Naive B cell (primary cell): Measurements from ENCODE around the gene PPP3R1. TPM values are rescaled to one million over a fixed set of nuclear protein-coding genes. Genes with fewer than 3 reads are reported as not detected.
A peak's percentile ranks its signal among the peaks of the same experiment; 100 is the strongest.

Experiments used
- ATAC-seq, 2 donors: fragments of 150-1000 bp; cut with Tn5 transposase; 2 replicates each; pipeline ENCODE4 v1.10.0; 2021; ENCODE audit warnings: low read depth in 2 of 2, mild to moderate bottlenecking in 2 of 2, moderate library complexity in 2 of 2
- DNase-seq: peaks from one replicate; pipeline ENCODE4 v3.0.0; 2022
- H3K27ac Mint-ChIP-seq, 6 donors: one replicate each; pipeline ENCODE4 v1.8.0; 2020 to 2022; ENCODE audit warnings: mild to moderate bottlenecking in 6 of 6, mixed read lengths in 6 of 6, moderate library complexity in 5 of 6, inconsistent platforms in 2 of 6
- H3K27me3 Mint-ChIP-seq, 3 donors: one replicate each; pipeline ENCODE4 v1.8.0; 2021 to 2022; ENCODE audit warnings: mixed read lengths in 3 of 3, mild to moderate bottlenecking in 1 of 3
- H3K36me3 Mint-ChIP-seq, 2 donors: one replicate each; pipeline ENCODE4 v1.8.0; 2020 to 2022; ENCODE audit warnings: mixed read lengths in 2 of 2, inconsistent platforms in 1 of 2, mild to moderate bottlenecking in 1 of 2
- H3K4me1 Mint-ChIP-seq, 3 donors: one replicate each; pipeline ENCODE4 v1.8.0; 2020 to 2022; ENCODE audit warnings: mixed read lengths in 3 of 3, inconsistent platforms in 1 of 3, mild to moderate bottlenecking in 1 of 3, moderate library complexity in 1 of 3
- H3K4me3 Mint-ChIP-seq, 8 donors: one replicate each; pipeline ENCODE4 v1.8.0; 2020 to 2022; ENCODE audit warnings: mild to moderate bottlenecking in 8 of 8, mixed read lengths in 8 of 8, moderate library complexity in 8 of 8, inconsistent platforms in 2 of 8
- H3K9me3 Mint-ChIP-seq, 7 donors: one replicate each; pipeline ENCODE4 v1.8.0; 2020 to 2022; ENCODE audit warnings: mixed read lengths in 7 of 7, mild to moderate bottlenecking in 5 of 7, inconsistent platforms in 2 of 7, moderate library complexity in 1 of 7
- polyA plus RNA-seq, 6 donors: library from polyadenylated mRNA; unstranded; fragments of 300-500 nt; fragmentation: Illumina TruSeq; gene quantifications; one replicate each; pipeline ENCODE4 v1.2.3, GENCODE V29; 2021; ENCODE audit warnings: low read depth in 6 of 6

PPP3R1 gene
- polyA plus RNA-seq, 6 donors from 2014 or later = 1.4 to 11.2 (median 6.6) TPM

DNA sequence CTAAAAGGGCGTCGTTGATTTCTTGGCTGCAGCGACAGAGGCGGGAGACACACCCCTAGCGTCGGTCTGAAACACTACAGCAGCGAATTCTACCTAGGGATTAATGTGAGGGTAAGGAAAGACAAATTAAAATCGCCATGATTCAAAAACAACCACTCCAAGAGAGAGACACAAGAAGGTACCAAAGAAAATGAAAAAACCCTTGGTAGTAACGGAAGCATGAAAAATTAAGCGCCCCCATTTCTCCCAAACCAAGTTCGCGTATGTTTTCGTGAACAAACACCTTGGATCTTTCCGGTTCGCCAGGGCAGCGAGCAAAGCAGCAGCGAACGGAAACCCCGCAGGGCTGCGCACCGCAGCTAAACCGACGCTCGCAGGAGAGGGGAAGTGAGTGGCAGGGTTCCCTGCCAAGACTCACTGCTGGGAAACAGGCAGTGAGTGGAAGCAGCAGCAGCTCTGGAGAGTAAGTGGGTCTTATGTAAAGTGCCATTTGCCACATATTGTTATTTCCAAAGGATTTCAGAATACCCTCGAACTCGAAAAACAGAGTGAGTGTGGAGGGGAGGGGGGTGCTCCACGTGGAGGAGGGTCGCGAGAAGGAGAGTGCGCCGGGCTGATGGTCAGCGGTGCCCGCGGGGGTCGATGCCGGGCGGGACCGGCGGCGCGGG, 1.0 kb downstream of the PPP3R1 start:
- Mint-ChIP-seq H3K9me3 (no peaks in the 10 kb centered on the region), H3K4me3 (peak overlapping the region; percentile 85 to 100 (median 98)), H3K36me3 (peaks cover 7 to 9% of the 10 kb centered on the region in 2 donors), H3K27me3 (no peaks in the 10 kb centered on the region), H3K4me1 (peaks cover 25 to 34% (median 27%) of the 10 kb centered on the region in 3 donors), H3K27ac (peak overlapping the region in 5 of 6 donors; percentile 95 to 100 (median 97))
- DNase-seq = peak; percentile 85
- ATAC-seq = peak; percentile 60 to 61

DNA sequence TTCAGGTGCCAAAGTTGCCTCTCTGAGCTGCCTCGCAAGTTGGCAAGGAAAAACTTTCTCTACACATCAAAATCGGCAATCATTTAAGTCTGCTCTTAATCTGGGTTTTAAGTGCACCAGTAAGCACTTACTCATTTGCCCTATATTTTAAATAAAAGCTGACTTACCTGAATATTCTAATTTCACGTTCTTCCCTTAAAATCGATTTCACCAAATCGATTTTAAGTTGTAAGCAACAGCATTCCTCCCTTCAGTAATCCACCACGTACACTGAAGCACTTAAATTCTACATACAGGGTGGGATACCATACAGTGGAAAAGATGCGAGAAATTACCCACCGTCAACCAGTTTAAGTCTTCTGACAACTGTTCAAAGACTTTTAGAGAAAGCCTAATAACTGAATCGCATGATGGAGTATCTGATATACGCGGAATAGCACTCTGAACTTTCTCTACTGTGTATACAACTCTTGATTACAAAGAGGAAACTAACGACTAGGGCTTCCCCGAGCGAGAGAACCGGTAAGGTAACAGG, 1.6 kb downstream of the PPP3R1 start:
- no peak for DNase-seq
- H3K4me1 Mint-ChIP-seq = peaks cover 25 to 34% (median 27%) of the 10 kb centered on the region in 3 donors
- peaks cover 7 to 9% of the 10 kb centered on the region in 2 donors for H3K36me3 Mint-ChIP-seq
- ATAC-seq = no peak
- H3K27ac Mint-ChIP-seq = peak overlapping the region in 5 of 6 donors; percentile 95 to 100 (median 97)
- no peaks in the 10 kb centered on the region for H3K27me3 Mint-ChIP-seq
- no peaks in the 10 kb centered on the region for H3K9me3 Mint-ChIP-seq
- peak overlapping the region; percentile 85 to 100 (median 98) for H3K4me3 Mint-ChIP-seq

DNA sequence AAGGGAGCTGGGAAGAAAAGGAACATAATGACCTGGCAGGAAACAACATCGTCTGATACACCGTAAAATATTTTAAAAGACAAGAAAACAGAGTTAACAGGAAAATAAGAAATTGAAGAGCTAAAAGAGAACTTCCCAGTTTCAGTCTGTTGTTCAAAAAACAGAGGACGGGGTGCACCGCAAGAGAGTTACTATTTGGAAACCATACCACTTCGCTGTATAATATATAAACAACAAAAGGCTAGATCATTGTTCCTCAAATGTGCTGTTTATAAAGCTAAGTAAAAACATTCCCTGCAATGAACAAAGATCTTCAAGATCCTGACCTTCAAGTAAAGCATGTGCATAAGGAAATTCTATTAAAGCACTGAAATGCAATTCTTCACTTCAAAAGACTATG, 2.1 kb downstream of the PPP3R1 start:
- Mint-ChIP-seq H3K27ac (peak overlapping the region in 5 of 6 donors; percentile 95 to 100 (median 97)), H3K9me3 (no peaks in the 10 kb centered on the region), H3K4me3 (peak overlapping the region; percentile 85 to 100 (median 98)), H3K4me1 (peaks cover 25 to 34% (median 27%) of the 10 kb centered on the region in 3 donors), H3K36me3 (peaks cover 7 to 9% of the 10 kb centered on the region in 2 donors), H3K27me3 (no peaks in the 10 kb centered on the region)
- DNase-seq (peak; percentile 6), ATAC-seq (no peak)

DNA sequence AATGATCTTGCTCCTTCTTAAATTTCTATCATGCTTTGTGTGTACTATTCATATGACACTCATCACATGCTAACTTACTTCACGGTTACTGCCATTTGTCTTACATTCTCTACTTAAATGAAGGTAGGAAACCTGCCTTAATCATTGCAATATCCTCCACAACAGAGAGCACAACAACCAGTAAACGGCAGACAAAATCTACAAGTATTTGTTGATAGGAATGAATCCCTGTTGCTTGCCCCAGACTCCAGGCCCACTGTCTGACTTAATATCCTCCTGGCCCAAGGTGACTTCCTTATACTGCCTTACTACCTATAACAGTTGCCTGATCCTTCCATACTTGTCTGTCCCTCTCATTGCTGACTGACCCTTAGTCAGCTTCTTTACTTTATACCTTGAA, 3.5 kb downstream of the PPP3R1 start:
- no peak for ATAC-seq
- H3K4me3 Mint-ChIP-seq = peak overlapping the region in 2 of 8 donors; percentile 4 to 100
- no peaks in the 10 kb centered on the region for H3K9me3 Mint-ChIP-seq
- H3K27me3 Mint-ChIP-seq = no peaks in the 10 kb centered on the region
- peaks cover 7 to 9% of the 10 kb centered on the region in 2 donors for H3K36me3 Mint-ChIP-seq
- H3K4me1 Mint-ChIP-seq = peaks cover 20 to 27% (median 20%) of the 10 kb centered on the region in 3 donors
- no peak for DNase-seq
- peak overlapping the region in 2 of 6 donors; percentile 53 to 97 for H3K27ac Mint-ChIP-seq

DNA sequence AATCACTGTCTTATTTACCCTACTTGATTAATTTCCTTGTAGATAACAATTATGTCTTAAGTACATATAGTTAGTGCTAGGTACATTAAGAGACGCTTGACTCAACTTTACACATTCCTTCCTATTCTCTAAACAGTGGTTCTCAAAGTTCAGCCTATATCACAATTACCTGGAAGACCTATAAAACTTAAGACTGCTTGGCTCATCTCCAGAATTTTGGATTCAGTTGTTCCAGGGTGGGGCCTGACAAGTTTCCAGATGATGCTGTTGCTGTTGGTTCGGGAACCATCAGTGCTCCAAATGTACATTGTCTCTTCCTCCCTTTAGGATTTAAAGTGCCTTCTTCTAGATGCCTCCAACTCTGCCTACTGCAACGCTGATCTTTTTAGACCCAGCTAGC, 4.0 kb downstream of the PPP3R1 start:
- Mint-ChIP-seq H3K4me1 (peaks cover 17 to 25% (median 18%) of the 10 kb centered on the region in 3 donors), H3K9me3 (no peaks in the 10 kb centered on the region), H3K27me3 (no peaks in the 10 kb centered on the region), H3K4me3 (no peak overlapping the region), H3K27ac (no peak overlapping the region), H3K36me3 (peaks cover 7 to 9% of the 10 kb centered on the region in 2 donors)
- DNase-seq = no peak
- no peak for ATAC-seq

DNA sequence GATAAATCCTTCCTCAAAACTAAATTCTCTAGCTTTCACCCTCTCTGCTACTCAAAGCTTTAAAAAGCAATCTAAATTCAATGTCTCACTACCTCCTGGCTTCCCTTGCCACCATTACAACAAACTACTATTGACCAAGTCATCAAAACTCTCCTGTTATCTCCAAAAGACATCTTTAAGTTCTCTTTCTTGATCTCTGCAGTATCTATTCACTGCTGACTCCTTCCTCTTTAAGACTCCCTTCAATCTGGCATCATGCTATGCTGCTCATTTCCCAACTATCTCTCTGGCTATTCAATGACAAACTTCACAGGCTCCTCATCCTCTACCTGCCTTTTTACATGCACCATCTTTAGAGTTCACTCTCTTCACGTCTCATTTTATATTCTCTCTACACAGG, 5.9 kb downstream of the PPP3R1 start:
- Mint-ChIP-seq H3K9me3 (no peaks in the 10 kb centered on the region), H3K27me3 (no peaks in the 10 kb centered on the region), H3K4me3 (no peak overlapping the region), H3K4me1 (peaks cover 18 to 26% (median 19%) of the 10 kb centered on the region in 3 donors), H3K27ac (no peak overlapping the region), H3K36me3 (peaks cover 5 to 7% of the 10 kb centered on the region in 2 donors)
- no peak for DNase-seq
- no peak for ATAC-seq

DNA sequence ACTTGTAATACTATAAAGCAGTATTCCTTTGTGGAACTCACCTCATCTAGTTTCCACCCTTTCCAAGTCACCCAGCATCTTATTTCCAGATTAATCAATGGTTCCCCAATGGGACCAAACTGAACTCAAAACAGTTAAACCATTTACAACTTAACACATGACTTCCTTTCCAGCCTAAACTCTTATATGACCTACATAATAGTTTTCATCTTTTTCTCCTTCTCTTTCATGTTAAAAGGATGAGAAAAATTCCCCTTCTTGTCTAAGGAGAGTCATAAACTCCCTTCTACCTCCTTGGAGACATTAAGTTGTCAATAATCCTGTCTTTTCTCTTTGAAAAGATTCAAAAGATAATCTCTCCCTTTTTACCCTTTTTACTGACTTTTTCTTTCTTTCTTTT, 6.7 kb downstream of the PPP3R1 start:
- no peak for DNase-seq
- Mint-ChIP-seq H3K4me3 (no peak overlapping the region), H3K36me3 (peaks cover 0 to 2% of the 10 kb centered on the region in 2 donors), H3K4me1 (peaks cover 19 to 28% (median 19%) of the 10 kb centered on the region in 3 donors), H3K27ac (no peak overlapping the region), H3K27me3 (no peaks in the 10 kb centered on the region), H3K9me3 (no peaks in the 10 kb centered on the region)
- ATAC-seq = no peak

DNA sequence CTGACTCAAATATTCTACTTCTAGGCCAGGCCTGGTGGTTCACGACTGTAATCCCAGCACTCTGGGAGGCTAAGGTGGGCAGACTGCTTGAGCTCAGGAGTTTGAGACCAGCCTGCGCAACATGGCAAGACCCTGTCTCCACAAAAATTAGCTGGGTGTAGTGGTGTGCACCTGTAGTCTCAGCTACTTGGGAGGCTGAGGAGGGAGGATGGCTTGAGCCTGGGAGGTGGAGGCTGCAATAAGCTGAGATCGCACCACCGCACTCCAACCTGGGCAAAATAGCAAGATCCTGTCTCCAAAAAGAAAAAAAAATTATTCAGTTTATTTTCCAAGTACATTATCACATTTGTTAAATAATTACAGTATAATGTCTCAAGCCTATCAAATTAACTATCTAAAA, 7.3 kb downstream of the PPP3R1 start:
- H3K4me3 Mint-ChIP-seq = no peak overlapping the region
- no peak for DNase-seq
- no peak overlapping the region for H3K27ac Mint-ChIP-seq
- H3K27me3 Mint-ChIP-seq = no peaks in the 10 kb centered on the region
- no peak for ATAC-seq
- H3K9me3 Mint-ChIP-seq = no peaks in the 10 kb centered on the region
- H3K4me1 Mint-ChIP-seq = peaks cover 19 to 28% (median 19%) of the 10 kb centered on the region in 3 donors
- H3K36me3 Mint-ChIP-seq = peaks cover 0 to 8% of the 10 kb centered on the region in 2 donors

DNA sequence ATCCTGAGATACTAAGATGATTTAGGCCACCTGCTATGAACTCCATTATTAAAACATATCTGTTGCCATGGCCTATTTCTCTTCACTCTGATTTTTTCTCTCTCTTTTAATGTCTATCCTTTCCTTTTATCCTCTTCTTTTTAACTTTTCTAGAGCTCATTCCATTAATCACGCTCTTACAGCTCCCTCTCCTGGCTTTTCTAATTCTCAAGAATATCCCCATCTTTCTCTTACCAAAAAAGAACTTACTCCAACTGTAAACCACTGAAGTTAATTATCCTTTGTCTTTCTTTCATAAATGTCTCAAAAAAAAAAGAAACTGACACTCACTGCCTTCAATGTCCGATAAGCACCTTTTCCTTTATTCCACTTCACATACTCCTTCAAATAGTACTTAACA, 7.9 kb downstream of the PPP3R1 start:
- Mint-ChIP-seq H3K9me3 (no peaks in the 10 kb centered on the region), H3K36me3 (peaks cover under 1 to 8% of the 10 kb centered on the region in 2 donors), H3K27me3 (no peaks in the 10 kb centered on the region)

DNA sequence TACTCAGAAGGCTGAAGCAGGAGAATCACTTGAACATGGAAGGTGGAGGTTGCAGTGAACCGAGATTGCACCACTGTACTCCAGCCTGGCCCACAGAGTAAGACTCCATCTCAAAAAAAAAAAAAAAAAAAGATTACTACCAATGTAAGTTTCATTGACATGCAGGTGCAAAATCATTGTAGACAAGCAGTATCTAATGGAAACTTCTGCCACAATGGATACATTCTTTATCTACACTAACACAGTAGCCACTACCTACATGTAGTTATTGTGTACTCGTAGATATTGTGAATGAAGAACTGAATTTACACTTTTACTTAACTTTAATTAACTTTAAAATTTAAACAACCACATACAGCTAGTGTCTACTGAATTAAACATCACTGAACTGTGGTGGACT, 10.6 kb downstream of the PPP3R1 start:
- no peak for DNase-seq
- H3K4me3 Mint-ChIP-seq = no peak overlapping the region
- H3K4me1 Mint-ChIP-seq = peaks cover 35 to 48% (median 38%) of the 10 kb centered on the region in 3 donors
- ATAC-seq = no peak
- H3K27me3 Mint-ChIP-seq = no peaks in the 10 kb centered on the region
- no peak overlapping the region for H3K27ac Mint-ChIP-seq
- peaks cover 6 to 8% of the 10 kb centered on the region in 2 donors for H3K36me3 Mint-ChIP-seq
- H3K9me3 Mint-ChIP-seq = no peaks in the 10 kb centered on the region

More for the DNA sequence above, 7.9 kb downstream of the PPP3R1 start:
- no peak for ATAC-seq
- Mint-ChIP-seq H3K4me3 (no peak overlapping the region), H3K27ac (no peak overlapping the region), H3K4me1 (peaks cover 20 to 27% (median 21%) of the 10 kb centered on the region in 3 donors)
- DNase-seq = no peak

DNA sequence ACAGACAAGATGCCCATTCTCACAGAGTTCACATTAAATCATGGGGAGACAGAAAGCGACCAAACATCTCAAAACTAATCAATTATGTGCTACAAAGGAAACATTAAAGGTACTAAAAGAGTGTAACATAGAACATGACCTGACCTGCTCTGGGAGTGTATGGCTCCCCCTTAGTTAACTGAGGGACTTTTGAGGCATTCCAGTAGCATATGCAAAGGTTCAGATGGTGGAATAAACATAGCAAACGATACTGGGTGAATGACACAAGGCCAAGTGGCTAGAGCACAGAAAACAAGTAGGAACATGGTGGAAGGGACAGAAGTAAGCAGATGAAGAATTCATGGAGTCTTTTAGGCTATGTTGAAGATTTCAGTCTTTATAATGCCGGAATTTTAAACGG, 11.9 kb downstream of the PPP3R1 start:
- H3K27ac Mint-ChIP-seq = peak overlapping the region; percentile 5 to 47 (median 35)
- H3K9me3 Mint-ChIP-seq = no peaks in the 10 kb centered on the region
- H3K36me3 Mint-ChIP-seq = peaks cover 6 to 8% of the 10 kb centered on the region in 2 donors
- ATAC-seq (no peak), DNase-seq (no peak)
- H3K4me1 Mint-ChIP-seq = peaks cover 40 to 59% (median 51%) of the 10 kb centered on the region in 3 donors
- peak overlapping the region in 3 of 8 donors; percentile 16 to 85 (median 30) for H3K4me3 Mint-ChIP-seq
- H3K27me3 Mint-ChIP-seq = no peaks in the 10 kb centered on the region

DNA sequence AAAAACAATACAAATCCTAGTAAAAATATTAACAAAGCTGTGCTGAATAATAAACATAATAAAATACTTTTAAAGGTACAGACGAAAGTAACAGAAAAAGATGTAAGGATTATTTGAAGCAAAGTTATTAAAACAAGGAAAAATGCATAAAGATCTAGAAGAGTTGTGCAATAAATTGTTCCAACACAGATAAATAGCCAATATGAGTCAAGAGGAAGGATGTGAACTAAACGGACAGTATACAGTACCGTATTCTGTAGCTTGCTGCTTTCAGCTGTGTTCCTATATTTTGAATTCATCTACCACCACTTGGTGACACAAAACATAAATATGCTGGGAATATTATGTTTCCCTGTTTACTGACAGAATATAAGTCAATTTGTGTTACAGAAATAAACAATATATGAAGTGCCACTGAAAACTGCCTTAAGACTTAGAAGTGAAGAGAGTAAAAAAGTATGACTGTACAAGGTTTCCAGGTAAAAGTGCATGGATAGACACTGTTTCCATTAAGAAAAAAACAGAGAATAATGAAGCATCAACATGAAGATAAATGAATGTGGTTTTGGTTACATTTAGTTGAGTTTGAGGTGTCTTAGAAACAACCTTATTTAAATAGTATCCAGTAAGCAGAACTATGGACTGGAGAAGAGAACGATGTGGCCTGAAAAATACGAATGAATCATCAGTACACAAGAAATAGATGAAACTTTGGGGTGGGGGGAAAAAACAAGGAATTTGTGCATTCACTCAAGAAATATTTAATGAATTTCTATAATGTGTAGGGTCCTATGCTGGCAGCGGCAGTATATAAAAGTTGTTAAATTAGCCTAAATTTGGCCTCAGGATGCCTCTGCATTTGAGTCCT, 13.1 kb downstream of the PPP3R1 start:
- peaks cover 48 to 71% (median 62%) of the 10 kb centered on the region in 3 donors for H3K4me1 Mint-ChIP-seq
- no peaks in the 10 kb centered on the region for H3K9me3 Mint-ChIP-seq
- peaks cover 6 to 8% of the 10 kb centered on the region in 2 donors for H3K36me3 Mint-ChIP-seq
- peak overlapping the region in 5 of 8 donors; percentile 2 to 55 (median 52) for H3K4me3 Mint-ChIP-seq
- H3K27me3 Mint-ChIP-seq = no peaks in the 10 kb centered on the region
- ATAC-seq = no peak
- DNase-seq = no peak
- H3K27ac Mint-ChIP-seq = peak overlapping the region in 3 of 6 donors; percentile 49 to 91 (median 66)

DNA sequence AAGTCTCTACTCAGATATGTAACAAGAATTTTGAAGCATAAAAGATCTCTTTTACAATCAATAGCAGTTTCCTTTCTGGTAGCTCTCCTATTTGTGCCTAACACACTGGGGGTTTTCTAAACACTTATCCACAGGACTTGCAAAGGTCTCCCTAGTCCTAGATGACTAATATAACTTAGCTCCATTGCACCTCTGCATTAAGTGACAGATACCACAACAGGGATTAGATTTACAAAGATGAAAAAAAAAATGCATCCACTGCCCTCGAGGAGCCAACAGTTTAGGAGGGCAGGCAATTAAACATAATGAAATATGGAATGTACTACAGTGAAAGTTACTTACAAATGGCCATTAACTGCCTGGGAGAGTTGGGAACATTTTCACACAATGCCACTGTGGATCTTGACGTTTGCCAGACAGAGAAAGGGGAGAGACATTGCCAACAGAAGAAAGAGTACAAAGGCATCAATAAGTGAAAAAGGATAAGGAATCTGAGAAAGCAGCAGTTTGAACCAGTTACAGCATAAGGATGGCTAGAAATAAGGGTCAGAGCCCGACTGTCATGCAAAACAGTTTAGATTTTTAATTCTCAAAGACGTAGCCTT, 14.3 kb downstream of the PPP3R1 start:
- ATAC-seq (no peak), DNase-seq (no peak)
- peaks cover 6 to 8% of the 10 kb centered on the region in 2 donors for H3K36me3 Mint-ChIP-seq
- no peaks in the 10 kb centered on the region for H3K9me3 Mint-ChIP-seq
- H3K27ac Mint-ChIP-seq = peak overlapping the region in 5 of 6 donors; percentile 1 to 90 (median 43)
- H3K4me1 Mint-ChIP-seq = peaks cover 46 to 75% (median 69%) of the 10 kb centered on the region in 3 donors
- peak overlapping the region in 6 of 8 donors; percentile 8 to 66 (median 28) for H3K4me3 Mint-ChIP-seq
- no peaks in the 10 kb centered on the region for H3K27me3 Mint-ChIP-seq
